H9 (cell line): ENCODE data around the gene IFFO2. TPM values are rescaled to one million over a fixed set of nuclear protein-coding genes. Genes with fewer than 3 reads are reported as not detected.

Experiments used
- DNase-seq: peaks from one replicate; pipeline ENCODE4 v3.0.0-alpha.2; 2017
- H2AFZ ChIP-seq: one replicate; pipeline ENCODE4 v1.6.1; 2013; ENCODE audit warnings: mild to moderate bottlenecking, low read length, control low read depth, moderate library complexity
- H2AK5ac ChIP-seq: 2 replicates; pipeline ENCODE4 v1.6.1; 2013; ENCODE audit warnings: low read length, control low read depth, mixed read lengths; ENCODE audit not compliant: insufficient read length
- H2BK120ac ChIP-seq: one replicate; pipeline ENCODE4 v1.6.1; 2013; ENCODE audit warnings: low read depth, mild to moderate bottlenecking, low read length, control low read depth, inconsistent platforms; ENCODE audit not compliant: poor library complexity, severe bottlenecking
- H2BK12ac ChIP-seq: 2 replicates; pipeline ENCODE4 v1.6.1; 2013; ENCODE audit warnings: low read length, control low read depth, mixed read lengths, low read depth; ENCODE audit not compliant: insufficient read length
- H2BK15ac ChIP-seq: 2 replicates; pipeline ENCODE4 v1.6.1; 2013; ENCODE audit warnings: low read depth, low read length, control low read depth
- H2BK20ac ChIP-seq: one replicate; pipeline ENCODE4 v1.6.1; 2013; ENCODE audit warnings: low read depth, mild to moderate bottlenecking, low read length, control low read depth, inconsistent platforms; ENCODE audit not compliant: poor library complexity, severe bottlenecking
- H2BK5ac ChIP-seq: 2 replicates; pipeline ENCODE4 v1.6.1; 2013; ENCODE audit warnings: low read length, control low read depth, mixed read lengths; ENCODE audit not compliant: insufficient read length
- H3K14ac ChIP-seq: 2 replicates; pipeline ENCODE4 v1.6.1; 2013; ENCODE audit warnings: low read length, control low read depth; ENCODE audit not compliant: insufficient read depth
- H3K18ac ChIP-seq: 2 replicates; pipeline ENCODE4 v1.6.1; 2013; ENCODE audit warnings: low read depth, mild to moderate bottlenecking, mixed read lengths, low read length, control low read depth; ENCODE audit not compliant: insufficient read length
- H3K23ac ChIP-seq: 2 replicates; pipeline ENCODE4 v1.6.1; 2013; ENCODE audit warnings: low read length, control low read depth, mixed read lengths, low read depth; ENCODE audit not compliant: insufficient read length
- H3K23me2 ChIP-seq: 2 replicates; pipeline ENCODE4 v1.6.1; 2013; ENCODE audit warnings: low read depth, mild to moderate bottlenecking, mixed read lengths, low read length, control low read depth; ENCODE audit not compliant: insufficient read length, poor library complexity, severe bottlenecking
- H3K27ac ChIP-seq: 2 replicates; pipeline ENCODE4 v1.5.1; 2013; ENCODE audit warnings: low read length, control low read depth, mixed read lengths, low read depth; ENCODE audit not compliant: insufficient read length
- H3K27me3 ChIP-seq: 2 replicates; pipeline ENCODE4 v1.6.1; 2013; ENCODE audit warnings: low read length, control low read depth, inconsistent platforms; ENCODE audit not compliant: insufficient read depth
- H3K4ac ChIP-seq: 2 replicates; pipeline ENCODE4 v1.6.1; 2013; ENCODE audit warnings: low read depth, mild to moderate bottlenecking, control low read depth, inconsistent platforms, low read length, moderate library complexity
- H3K4me1 ChIP-seq: 2 replicates; pipeline ENCODE4 v1.6.1; 2013; ENCODE audit warnings: low read length, control low read depth, inconsistent platforms; ENCODE audit not compliant: insufficient read depth
- H3K4me2 ChIP-seq: 2 replicates; pipeline ENCODE4 v1.6.1; 2013; ENCODE audit warnings: low read length, control low read depth, mixed read lengths; ENCODE audit not compliant: insufficient read length, insufficient read depth
- H3K56ac ChIP-seq: 2 replicates; pipeline ENCODE4 v1.6.1; 2013; ENCODE audit warnings: low read depth, mild to moderate bottlenecking, mixed read lengths, low read length, control low read depth; ENCODE audit not compliant: insufficient read length
- H3K79me1 ChIP-seq: 2 replicates; pipeline ENCODE4 v1.6.1; 2013; ENCODE audit warnings: low read depth, mild to moderate bottlenecking, moderate library complexity, low read length, control low read depth, inconsistent platforms; ENCODE audit not compliant: insufficient read depth, poor library complexity, severe bottlenecking
- H3K79me2 ChIP-seq: 2 replicates; pipeline ENCODE4 v1.6.1; 2013; ENCODE audit warnings: low read length, control low read depth, inconsistent platforms; ENCODE audit not compliant: insufficient read depth
- H3K9ac ChIP-seq: 2 replicates; pipeline ENCODE4 v1.6.1; 2013; ENCODE audit warnings: low read length, control low read depth, mixed read lengths; ENCODE audit not compliant: insufficient read length; ENCODE audit errors: extremely low read depth
- H3K9me3 ChIP-seq: one replicate; pipeline ENCODE4 v1.6.1; 2013; ENCODE audit warnings: low read depth, low read length, inconsistent platforms; ENCODE audit not compliant: control insufficient read depth
- H3T11ph ChIP-seq: one replicate; pipeline ENCODE4 v1.6.1; 2013; ENCODE audit warnings: mild to moderate bottlenecking, low read length, control low read depth, inconsistent platforms
- H4K20me1 ChIP-seq: one replicate; pipeline ENCODE4 v1.6.1; 2013; ENCODE audit not compliant: control insufficient read depth, insufficient read length, insufficient read depth
- H4K5ac ChIP-seq: 2 replicates; pipeline ENCODE4 v1.6.1; 2013; ENCODE audit warnings: low read depth, mild to moderate bottlenecking, mixed read lengths, low read length, control low read depth; ENCODE audit not compliant: insufficient read length
- H4K8ac ChIP-seq: replicated peaks from 2 replicates; pipeline ENCODE4 v1.6.1; 2013; ENCODE audit warnings: low read length, control low read depth, mixed read lengths, low read depth; ENCODE audit not compliant: insufficient read length
- H4K91ac ChIP-seq: 2 replicates; pipeline ENCODE4 v1.6.1; 2013; ENCODE audit warnings: low read depth, mild to moderate bottlenecking, moderate library complexity, mixed read lengths, low read length, control low read depth; ENCODE audit not compliant: insufficient read length
- H3K27ac Mint-ChIP-seq, 3 experiments: 2 replicates in 2 of 3; 3 replicates in 1 of 3; pipeline ENCODE4 v1.8.0; 2020 to 2021; ENCODE audit warnings: mixed read lengths in 3 of 3, mild to moderate bottlenecking in 1 of 3, moderate library complexity in 1 of 3
- H3K27me3 Mint-ChIP-seq: 2 replicates; pipeline ENCODE4 v1.8.0; 2021; ENCODE audit warnings: low read depth, mild to moderate bottlenecking, moderate library complexity, mixed read lengths
- H3K36me3 Mint-ChIP-seq, 3 experiments: 2 replicates in 2 of 3; 3 replicates in 1 of 3; pipeline ENCODE4 v1.8.0; 2020 to 2021; ENCODE audit warnings: low read depth in 3 of 3, mixed read lengths in 3 of 3; ENCODE audit not compliant: insufficient read depth in 1 of 3
- H3K4me1 Mint-ChIP-seq, 2 experiments: 2 replicates each; pipeline ENCODE4 v1.8.0; 2020; ENCODE audit warnings: mixed read lengths in 2 of 2
- H3K4me3 Mint-ChIP-seq, 2 experiments: 2 replicates in 1 of 2; 3 replicates in 1 of 2; pipeline ENCODE4 v1.8.0; 2020 to 2021; ENCODE audit warnings: mild to moderate bottlenecking in 2 of 2, mixed read lengths in 2 of 2, moderate library complexity in 1 of 2
- H3K9me3 Mint-ChIP-seq, 2 experiments: 2 replicates in 1 of 2; 3 replicates in 1 of 2; pipeline ENCODE4 v1.8.0; 2020; ENCODE audit warnings: mild to moderate bottlenecking in 2 of 2, mixed read lengths in 2 of 2, moderate library complexity in 1 of 2
- WGBS: extraction: QIAGEN DNeasy Blood & Tissue Kit; methylation state at CpG from one replicate; pipeline ENCODE4 v1.1.7; 2013; ENCODE audit warnings: missing lambda C conversion rate, low lambda C conversion rate, mixed read lengths; ENCODE audit not compliant: insufficient read length; ENCODE audit errors: extremely low coverage; 5-methylcytosine and 5-hydroxymethylcytosine counted together
- total RNA-seq: library from RNA; stranded (reverse); gene quantifications from 2 replicates; pipeline ENCODE4 v1.2.1, GENCODE V29; 2021
- TF ChIP-seq, protein P1 (sequence below): fragments of 200-600 bp; sonication (generic); conservative IDR thresholded peaks from 3 replicates; pipeline ENCODE4 v1.8.0; 2021; ENCODE audit warnings: antibody characterized with exemption, mild to moderate bottlenecking

The IFFO2 gene
- total RNA-seq, 1 experiment from 2014 or later, result 3.6 TPM

DNA sequence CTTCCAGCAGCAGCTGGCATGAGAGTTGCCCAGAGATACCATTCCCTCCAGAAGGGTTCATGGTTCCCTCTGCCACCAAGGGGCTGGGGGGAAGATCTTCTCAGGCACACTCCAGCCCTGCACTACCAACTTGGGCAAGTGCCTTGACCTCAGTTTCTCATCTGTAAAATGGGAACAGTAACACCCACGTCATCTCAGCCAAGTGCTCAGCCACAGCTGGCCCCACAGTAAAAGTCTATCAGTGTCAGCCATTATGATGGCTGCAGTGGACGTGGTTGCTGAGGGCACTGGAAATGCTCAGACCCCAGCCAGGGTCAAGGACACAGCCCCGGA lies 80.7 kb downstream of the IFFO2 start:
- H3K4me1 ChIP-seq, result no peaks in the 10 kb centered on the region
- H2BK12ac ChIP-seq, result no peak overlapping the region
- no peaks in the 10 kb centered on the region for H3K9me3 Mint-ChIP-seq
- no peak overlapping the region for H3T11ph ChIP-seq
- no peak for DNase-seq
- no peaks in the 10 kb centered on the region for H3K79me1 ChIP-seq
- peaks cover 0 to 5% (median 0%) of the 10 kb centered on the region in 3 experiments; a peak in 3 of 7 replicates for H3K36me3 Mint-ChIP-seq
- H4K5ac ChIP-seq, result no peak overlapping the region
- H3K4me1 Mint-ChIP-seq, result peaks cover 0 to 11% of the 10 kb centered on the region in 2 experiments; a peak in 2 of 4 replicates
- no peaks in the 10 kb centered on the region for H3K79me2 ChIP-seq
- no peak overlapping the region for H3K9ac ChIP-seq
- no peak overlapping the region for H3K18ac ChIP-seq
- no peaks in the 10 kb centered on the region for H3K27me3 Mint-ChIP-seq
- H3K4ac ChIP-seq, result no peak overlapping the region
- H2BK20ac ChIP-seq, result no peak overlapping the region
- WGBS, result no CpG with 5 or more reads among the region's 3 CpGs
- no peaks in the 10 kb centered on the region for H3K23me2 ChIP-seq
- H4K8ac ChIP-seq, result no peak overlapping the region
- no peaks in the 10 kb centered on the region for H3K9me3 ChIP-seq
- H3K23ac ChIP-seq, result no peak overlapping the region
- H3K27me3 ChIP-seq, result no peaks in the 10 kb centered on the region
- no peak overlapping the region for H2BK15ac ChIP-seq
- H3K4me3 Mint-ChIP-seq, result no peak overlapping the region
- H4K91ac ChIP-seq, result no peak overlapping the region
- TF ChIP-seq, protein P1, sequence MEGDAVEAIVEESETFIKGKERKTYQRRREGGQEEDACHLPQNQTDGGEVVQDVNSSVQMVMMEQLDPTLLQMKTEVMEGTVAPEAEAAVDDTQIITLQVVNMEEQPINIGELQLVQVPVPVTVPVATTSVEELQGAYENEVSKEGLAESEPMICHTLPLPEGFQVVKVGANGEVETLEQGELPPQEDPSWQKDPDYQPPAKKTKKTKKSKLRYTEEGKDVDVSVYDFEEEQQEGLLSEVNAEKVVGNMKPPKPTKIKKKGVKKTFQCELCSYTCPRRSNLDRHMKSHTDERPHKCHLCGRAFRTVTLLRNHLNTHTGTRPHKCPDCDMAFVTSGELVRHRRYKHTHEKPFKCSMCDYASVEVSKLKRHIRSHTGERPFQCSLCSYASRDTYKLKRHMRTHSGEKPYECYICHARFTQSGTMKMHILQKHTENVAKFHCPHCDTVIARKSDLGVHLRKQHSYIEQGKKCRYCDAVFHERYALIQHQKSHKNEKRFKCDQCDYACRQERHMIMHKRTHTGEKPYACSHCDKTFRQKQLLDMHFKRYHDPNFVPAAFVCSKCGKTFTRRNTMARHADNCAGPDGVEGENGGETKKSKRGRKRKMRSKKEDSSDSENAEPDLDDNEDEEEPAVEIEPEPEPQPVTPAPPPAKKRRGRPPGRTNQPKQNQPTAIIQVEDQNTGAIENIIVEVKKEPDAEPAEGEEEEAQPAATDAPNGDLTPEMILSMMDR, result no peak
- H2AFZ ChIP-seq, result no peak overlapping the region
- H3K56ac ChIP-seq, result no peak overlapping the region
- no peaks in the 10 kb centered on the region for H4K20me1 ChIP-seq
- no peak overlapping the region for H3K4me2 ChIP-seq
- H2AK5ac ChIP-seq, result no peak overlapping the region
- no peak overlapping the region for H3K14ac ChIP-seq
- no peak overlapping the region for H2BK120ac ChIP-seq
- no peak overlapping the region for H2BK5ac ChIP-seq
- H3K27ac ChIP-seq, result no peak overlapping the region
- H3K27ac Mint-ChIP-seq, result no peak overlapping the region
